Naive thymus-derived CD8-positive, alpha-beta T cell (primary cell): ENCODE results near the gene OMA1. TPM values are rescaled to one million over a fixed set of nuclear protein-coding genes. Genes with fewer than 3 reads are reported as not detected.
"Not testable (repeated sequence)": the region's sequence is repeated elsewhere in the genome, so short reads cannot be mapped to it uniquely, and the experiment has no call there.

Source experiments
- ATAC-seq, 2 donors: fragments of 150-1000 bp; cut with Tn5 transposase in 1 of 2; sonication (Bioruptor Pico), chemical (Tn5 transposase) in 1 of 2; 1 replicate in 1 of 2; 2 replicates in 1 of 2; pipeline ENCODE4 v1.10.0; 2021; ENCODE audit warnings: mild to moderate bottlenecking in 2 of 2, moderate library complexity in 2 of 2
- POLR2A ChIA-PET: fragments of 350-600 bp; sonication (Branson Sonifier 250); formaldehyde crosslinking; loops from one replicate; lab custom pipeline; 2021; ENCODE audit warnings: antibody characterized with exemption; lab: Charles Lee
- DNase-seq, 10 donors: peaks; one replicate each; pipeline versions ENCODE4 v3.0.0 to v3.0.0-alpha.2; 2020 to 2022
- H3K27ac Mint-ChIP-seq, 10 donors: one replicate each; pipeline ENCODE4 v1.8.0; 2020 to 2022; ENCODE audit warnings: mild to moderate bottlenecking in 10 of 10, mixed read lengths in 10 of 10, moderate library complexity in 4 of 10, inconsistent platforms in 1 of 10
- H3K27me3 Mint-ChIP-seq, 5 donors: one replicate each; pipeline ENCODE4 v1.8.0; 2021 to 2022; ENCODE audit warnings: mixed read lengths in 5 of 5
- H3K36me3 Mint-ChIP-seq, 3 donors: one replicate each; pipeline ENCODE4 v1.8.0; 2020 to 2022; ENCODE audit warnings: mixed read lengths in 3 of 3, mild to moderate bottlenecking in 2 of 3, inconsistent platforms in 1 of 3
- H3K4me1 Mint-ChIP-seq, 4 donors: one replicate each; pipeline ENCODE4 v1.8.0; 2021 to 2022; ENCODE audit warnings: mixed read lengths in 4 of 4
- H3K4me3 Mint-ChIP-seq, 10 donors: one replicate each; pipeline ENCODE4 v1.8.0; 2020 to 2022; ENCODE audit warnings: mild to moderate bottlenecking in 10 of 10, mixed read lengths in 10 of 10, moderate library complexity in 6 of 10, inconsistent platforms in 1 of 10
- H3K9me3 Mint-ChIP-seq, 9 donors: one replicate each; pipeline ENCODE4 v1.8.0; 2020 to 2022; ENCODE audit warnings: mixed read lengths in 9 of 9, mild to moderate bottlenecking in 3 of 9, inconsistent platforms in 1 of 9, moderate library complexity in 1 of 9
- polyA plus RNA-seq, 3 donors: library from polyadenylated mRNA; unstranded; fragments of 300-500 nt; fragmentation: Illumina TruSeq; gene quantifications; one replicate each; pipeline ENCODE4 v1.2.3, GENCODE V29; 2021
- total RNA-seq, 8 experiments: library from RNA in 2 of 8; stranded (reverse) in 2 of 8; gene quantifications; one replicate each; pipeline ENCODE4 v1.2.3 and lab custom pipeline; 2021 to 2026

Gene OMA1
- total and polyA plus RNA-seq, 5 experiments from 2014 or later: 37.1 to 72.2 (median 55.7) TPM

DNA sequence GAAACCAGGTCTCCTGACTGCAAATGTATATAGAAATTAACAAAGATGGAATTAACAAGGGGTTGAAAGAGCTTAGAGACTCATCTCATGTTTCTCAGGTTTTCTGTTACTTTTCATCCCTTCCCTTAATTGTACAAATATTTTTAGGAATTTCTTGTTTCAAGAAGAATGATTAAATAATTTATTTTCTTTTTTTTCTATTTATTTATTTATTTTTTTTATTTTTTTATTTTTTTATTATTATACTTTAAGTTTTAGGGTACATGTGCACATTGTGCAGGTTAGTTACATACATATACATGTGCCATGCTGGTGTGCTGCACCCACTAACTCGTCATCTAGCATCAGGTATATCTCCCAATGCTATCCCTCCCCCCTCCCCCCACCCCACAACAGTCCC lies 35.6 kb upstream of the OMA1 start:
- Mint-ChIP-seq H3K27me3 (peaks cover 31 to 59% (median 44%) of the 10 kb centered on the region in 5 donors), H3K4me1 (peaks cover 4 to 11% (median 6%) of the 10 kb centered on the region in 4 donors)
- H3K36me3 Mint-ChIP-seq, H3K9me3 Mint-ChIP-seq, H3K27ac Mint-ChIP-seq, DNase-seq, H3K4me3 Mint-ChIP-seq, ATAC-seq, POLR2A ChIA-PET: not testable (repeated sequence)

GRCh38 chr1:58581641-58582040 lies 35.1 kb upstream of the OMA1 start:
- no peak for DNase-seq
- no peak for ATAC-seq
- POLR2A ChIA-PET: no interaction called here
- Mint-ChIP-seq H3K36me3 (peaks cover 0 to 8% (median 3%) of the 10 kb centered on the region in 3 donors), H3K4me1 (peaks cover 4 to 11% (median 7%) of the 10 kb centered on the region in 4 donors), H3K4me3 (no peak overlapping the region), H3K27ac (no peak overlapping the region), H3K9me3 (peaks cover 0 to 3% (median 0%) of the 10 kb centered on the region in 9 donors), H3K27me3 (peaks cover 31 to 55% (median 44%) of the 10 kb centered on the region in 5 donors)

GRCh38 chr1:58580186-58580585 lies 33.7 kb upstream of the OMA1 start:
- H3K9me3 Mint-ChIP-seq: peaks cover 0 to 3% (median 0%) of the 10 kb centered on the region in 9 donors
- peaks cover 34 to 59% (median 50%) of the 10 kb centered on the region in 5 donors for H3K27me3 Mint-ChIP-seq
- ATAC-seq (no peak), DNase-seq (no peak)
- POLR2A ChIA-PET: no interaction called here
- no peak overlapping the region for H3K4me3 Mint-ChIP-seq
- H3K27ac Mint-ChIP-seq: peak overlapping the region in 1 of 10 donors; percentile 26
- peaks cover 9 to 23% (median 17%) of the 10 kb centered on the region in 4 donors for H3K4me1 Mint-ChIP-seq
- peaks cover 0 to 8% (median 3%) of the 10 kb centered on the region in 3 donors for H3K36me3 Mint-ChIP-seq

GRCh38 chr1:58577654-58578030 lies 31.1 kb upstream of the OMA1 start:
- Mint-ChIP-seq H3K9me3 (peaks cover 0 to 3% (median 0%) of the 10 kb centered on the region in 9 donors), H3K36me3 (peaks cover 0 to 8% (median 3%) of the 10 kb centered on the region in 3 donors), H3K4me1 (peaks cover 9 to 23% (median 20%) of the 10 kb centered on the region in 4 donors), H3K27ac (no peak overlapping the region), H3K27me3 (peaks cover 37 to 68% (median 52%) of the 10 kb centered on the region in 5 donors), H3K4me3 (peak overlapping the region in 9 of 10 donors; percentile 3 to 73 (median 48))
- DNase-seq (no peak), ATAC-seq (no peak)
- POLR2A ChIA-PET: no interaction called here

DNA sequence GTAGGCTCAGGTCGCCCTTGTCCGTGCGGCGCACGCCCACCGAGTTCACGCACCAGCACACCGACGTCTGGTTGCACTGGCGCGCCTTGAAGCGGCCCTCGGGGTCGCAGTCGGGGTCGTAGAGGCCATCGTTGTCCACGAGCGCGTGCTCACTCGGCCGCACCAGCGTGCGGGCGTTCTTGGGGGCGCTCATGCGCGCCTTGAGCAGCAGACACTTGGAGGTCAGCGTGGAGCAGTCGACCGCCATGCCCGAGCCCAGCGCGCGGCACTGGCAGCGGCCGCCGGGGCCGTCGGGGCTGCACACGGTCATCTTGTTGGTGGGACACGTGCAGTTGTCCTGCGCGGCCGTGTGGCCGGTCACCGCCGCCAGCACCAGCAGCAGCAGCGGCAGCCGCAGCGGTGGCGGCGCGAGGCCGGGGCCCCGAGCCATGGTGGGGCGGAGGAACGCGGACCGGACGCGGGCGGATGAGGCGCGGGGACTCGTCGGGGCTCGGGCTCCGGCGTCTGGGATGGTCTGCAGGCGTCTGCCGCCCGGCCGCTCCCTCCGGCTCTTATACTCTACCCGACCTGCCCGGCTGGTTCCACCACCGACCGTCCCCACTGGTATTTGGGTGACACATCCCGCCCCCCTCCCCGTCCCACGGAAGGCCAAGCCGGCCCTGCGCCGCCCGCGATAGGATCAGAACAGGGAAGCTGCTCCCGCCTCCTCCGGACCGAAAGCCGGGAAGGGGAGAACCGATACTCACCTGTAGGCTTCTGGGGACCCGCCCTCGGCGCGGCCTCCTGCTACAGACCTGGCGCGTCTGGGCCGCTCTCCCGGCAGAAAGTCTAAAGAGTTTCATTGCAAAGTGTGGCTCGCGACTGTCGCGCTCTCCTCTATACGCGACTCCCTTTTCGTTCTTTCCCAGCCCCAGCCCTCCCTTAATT lies 30.5 kb upstream of the OMA1 start, which contains the start of gene TACSTD2:
TACSTD2 (minus strand) TSS at position 526 of the 927 bp plus-strand sequence; CDS start at position 430, 96 bp downstream.
- Mint-ChIP-seq H3K27me3 (peaks cover 38 to 71% (median 54%) of the 10 kb centered on the region in 5 donors), H3K27ac (no peak within 1 kb of the TSS), H3K4me1 (peaks cover 9 to 23% (median 20%) of the 10 kb centered on the region in 4 donors), H3K4me3 (peak within 1 kb of the TSS in 9 of 10 donors; percentile 58 to 81 (median 67)), H3K9me3 (peaks cover 0 to 3% (median 0%) of the 10 kb centered on the region in 9 donors), H3K36me3 (peaks cover 0 to 8% (median 3%) of the 10 kb centered on the region in 3 donors)
- DNase-seq (no peak), ATAC-seq (peak in 1 of 2 donors; percentile 37)
- POLR2A ChIA-PET: no interaction called here

- Mint-ChIP-seq H3K4me3 (peak overlapping the region in 9 of 10 donors; percentile 39 to 81 (median 67)), H3K27ac (no peak overlapping the region), H3K4me1 (peaks cover 9 to 23% (median 20%) of the 10 kb centered on the region in 4 donors), H3K27me3 (peaks cover 40 to 74% (median 52%) of the 10 kb centered on the region in 5 donors), H3K36me3 (peaks cover 0 to 8% (median 3%) of the 10 kb centered on the region in 3 donors), H3K9me3 (peaks cover 0 to 3% (median 0%) of the 10 kb centered on the region in 9 donors)
- POLR2A ChIA-PET: no interaction called here
- DNase-seq (no peak), ATAC-seq (peak; percentile 18 to 33)
Observed at GRCh38 chr1:58576325-58576726, 29.8 kb upstream of the OMA1 start.

DNA sequence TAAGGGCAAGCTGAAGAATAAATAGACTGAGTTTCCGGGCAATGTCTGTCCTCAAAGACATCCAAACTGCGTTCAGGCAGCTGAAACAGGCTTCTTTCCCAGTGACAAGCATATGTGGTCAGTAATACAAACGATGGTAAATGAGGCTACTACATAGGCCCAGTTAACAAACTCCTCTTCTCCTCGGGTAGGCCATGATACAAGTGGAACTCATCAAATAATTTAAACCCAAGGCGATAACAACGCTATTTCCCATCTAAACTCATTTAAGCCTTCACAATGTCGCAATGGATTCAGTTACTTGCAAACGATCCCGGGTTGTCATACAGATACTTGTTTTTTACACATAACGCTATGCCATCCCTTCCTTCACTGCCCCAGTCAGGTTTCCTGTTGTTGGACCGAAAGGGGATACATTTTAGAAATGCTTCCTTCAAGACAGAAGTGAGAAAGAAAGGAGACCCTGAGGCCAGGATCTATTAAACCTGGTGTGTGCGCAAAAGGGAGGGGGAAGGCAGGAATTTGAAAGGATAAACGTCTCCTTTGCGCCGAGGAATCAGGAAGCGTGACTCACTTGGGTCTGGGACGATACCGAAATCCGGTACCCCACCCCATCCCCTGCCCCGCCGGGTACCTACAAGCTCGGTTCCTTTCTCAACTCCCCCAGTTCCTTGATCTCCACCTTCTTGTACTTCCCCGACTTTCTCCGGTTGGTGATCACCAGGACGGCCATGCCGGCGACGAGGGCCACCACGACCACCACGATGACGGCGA lies 29.2 kb upstream of the OMA1 start:
- no peak overlapping the region for H3K27ac Mint-ChIP-seq
- H3K9me3 Mint-ChIP-seq: peaks cover 0 to 3% (median 0%) of the 10 kb centered on the region in 9 donors
- no peak for DNase-seq
- H3K36me3 Mint-ChIP-seq: peaks cover 0 to 8% (median 3%) of the 10 kb centered on the region in 3 donors
- peak overlapping the region in 9 of 10 donors; percentile 12 to 81 (median 67) for H3K4me3 Mint-ChIP-seq
- peaks cover 41 to 80% (median 53%) of the 10 kb centered on the region in 5 donors for H3K27me3 Mint-ChIP-seq
- ATAC-seq: no peak
- peaks cover 9 to 23% (median 20%) of the 10 kb centered on the region in 4 donors for H3K4me1 Mint-ChIP-seq
- POLR2A ChIA-PET: no interaction called here

DNA sequence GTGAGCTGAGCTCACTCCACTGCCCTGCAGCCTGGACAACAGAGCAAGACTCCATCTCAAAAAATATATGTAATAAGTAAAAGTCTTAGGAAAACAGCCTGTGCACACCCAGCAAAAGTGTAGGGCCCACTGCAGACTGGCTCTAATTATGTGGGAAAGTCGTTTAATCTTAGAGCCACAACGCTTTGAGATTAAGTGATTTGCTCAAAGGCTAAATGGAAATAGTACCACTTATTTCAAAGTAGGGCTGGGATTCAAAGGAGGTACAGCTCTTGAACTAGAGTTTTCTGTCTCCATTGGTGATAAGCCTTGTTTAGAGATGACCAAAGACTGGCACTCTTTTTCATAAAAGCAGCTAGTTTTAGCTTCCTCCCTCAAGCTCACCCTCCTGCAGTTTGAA lies 28.3 kb upstream of the OMA1 start:
- Mint-ChIP-seq H3K4me3 (no peak overlapping the region), H3K27ac (peak overlapping the region in 1 of 10 donors; percentile 39), H3K4me1 (peaks cover 9 to 23% (median 20%) of the 10 kb centered on the region in 4 donors), H3K36me3 (peaks cover 0 to 8% (median 3%) of the 10 kb centered on the region in 3 donors), H3K9me3 (peaks cover 0 to 3% (median 0%) of the 10 kb centered on the region in 9 donors), H3K27me3 (peaks cover 44 to 84% (median 53%) of the 10 kb centered on the region in 5 donors)
- POLR2A ChIA-PET: no interaction called here
- DNase-seq (no peak), ATAC-seq (no peak)

- Mint-ChIP-seq H3K9me3 (peaks cover 0 to 3% (median 0%) of the 10 kb centered on the region in 9 donors), H3K4me1 (peaks cover 9 to 23% (median 20%) of the 10 kb centered on the region in 4 donors), H3K36me3 (peaks cover 0 to 3% (median 0%) of the 10 kb centered on the region in 3 donors), H3K4me3 (no peak overlapping the region), H3K27me3 (peaks cover 42 to 84% (median 51%) of the 10 kb centered on the region in 5 donors), H3K27ac (peak overlapping the region in 1 of 10 donors; percentile 20)
- ATAC-seq (peak; percentile 52 to 75), DNase-seq (no peak)
- POLR2A ChIA-PET: no interaction called here
Observed at GRCh38 chr1:58573705-58574591, 27.4 kb upstream of the OMA1 start.

DNA sequence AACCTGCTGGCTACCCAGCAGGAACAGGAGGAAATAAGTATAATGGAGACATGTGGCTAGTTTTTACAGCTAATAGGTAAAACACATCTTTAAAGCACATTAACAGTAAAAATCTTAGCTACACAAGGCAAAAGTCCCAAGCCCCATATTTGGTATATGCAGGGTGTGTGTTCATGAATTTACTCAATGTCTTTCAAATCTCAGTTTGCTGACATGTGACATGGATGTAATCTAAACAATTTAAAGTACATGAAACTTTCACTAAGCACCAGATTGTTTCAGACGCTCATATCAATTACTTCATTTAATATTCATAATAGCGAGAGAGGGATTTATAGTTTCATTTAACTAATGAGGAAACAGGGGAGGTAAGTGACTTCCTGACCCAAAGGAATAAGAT lies 26.6 kb upstream of the OMA1 start:
- no peak for ATAC-seq
- H3K36me3 Mint-ChIP-seq: peaks cover 0 to 3% (median 0%) of the 10 kb centered on the region in 3 donors
- POLR2A ChIA-PET: no interaction called here
- no peak overlapping the region for H3K27ac Mint-ChIP-seq
- H3K4me3 Mint-ChIP-seq: no peak overlapping the region
- peaks cover 9 to 22% (median 20%) of the 10 kb centered on the region in 4 donors for H3K4me1 Mint-ChIP-seq
- H3K27me3 Mint-ChIP-seq: peaks cover 44 to 85% (median 52%) of the 10 kb centered on the region in 5 donors
- no peak for DNase-seq
- peaks cover 0 to 3% (median 0%) of the 10 kb centered on the region in 9 donors for H3K9me3 Mint-ChIP-seq

- no peak overlapping the region for H3K27ac Mint-ChIP-seq
- H3K36me3 Mint-ChIP-seq: peaks cover 0 to 3% (median 0%) of the 10 kb centered on the region in 3 donors
- peaks cover 9 to 18% (median 17%) of the 10 kb centered on the region in 4 donors for H3K4me1 Mint-ChIP-seq
- peaks cover 0 to 3% (median 0%) of the 10 kb centered on the region in 9 donors for H3K9me3 Mint-ChIP-seq
- no peak for ATAC-seq
- POLR2A ChIA-PET: no interaction called here
- peaks cover 40 to 81% (median 48%) of the 10 kb centered on the region in 5 donors for H3K27me3 Mint-ChIP-seq
- H3K4me3 Mint-ChIP-seq: no peak overlapping the region
- DNase-seq: no peak
Observed at GRCh38 chr1:58572690-58573089, 26.2 kb upstream of the OMA1 start.
